ENCODE results near the gene SORL1. TPM values are rescaled to one million over a fixed set of nuclear protein-coding genes. Genes with fewer than 3 reads are reported as not detected.

Gene SORL1
- total and polyA plus RNA-seq, 3 donors from 2014 or later: 14.7 to 30.0 (median 21.8) TPM

DNA sequence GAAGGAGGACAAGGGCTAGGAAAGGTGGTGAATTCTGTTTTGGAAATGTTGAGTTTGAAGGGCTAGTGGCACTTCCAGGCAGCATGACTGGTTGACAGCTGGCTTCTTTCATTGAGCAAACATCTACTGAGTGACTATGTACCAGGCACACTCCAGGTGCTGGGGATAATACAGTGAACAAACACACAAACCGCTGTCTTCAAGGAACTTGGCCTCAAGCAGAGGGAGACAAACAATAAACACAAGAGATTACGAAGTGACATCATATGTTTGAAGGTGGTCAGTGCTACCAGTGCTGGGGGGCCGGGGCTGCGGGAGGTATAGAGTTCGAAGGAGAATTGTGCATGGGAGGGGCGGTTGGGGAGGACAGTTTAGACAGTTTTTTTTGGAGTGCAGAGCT lies 197.7 kb downstream of the SORL1 start:
- no peak for DNase-seq
- H3K27me3 ChIP-seq: no peaks in the 10 kb centered on the region
- intact Hi-C loops (cut with DNase I; ENCODE audit: low total_unique reads): no loop called here
- 80 to 85% methylated on average over 6 of the region's 6 CpGs for WGBS, 2 donors
- no peak overlapping the region for H3K4me3 ChIP-seq
- no peaks in the 10 kb centered on the region for H3K36me3 ChIP-seq (ENCODE audit: low read depth, missing control alignments)
- TF ChIP-seq POLR2A (IDR thresholded peaks at IDR 0.05): no peak
- TF ChIP-seq, protein P1, sequence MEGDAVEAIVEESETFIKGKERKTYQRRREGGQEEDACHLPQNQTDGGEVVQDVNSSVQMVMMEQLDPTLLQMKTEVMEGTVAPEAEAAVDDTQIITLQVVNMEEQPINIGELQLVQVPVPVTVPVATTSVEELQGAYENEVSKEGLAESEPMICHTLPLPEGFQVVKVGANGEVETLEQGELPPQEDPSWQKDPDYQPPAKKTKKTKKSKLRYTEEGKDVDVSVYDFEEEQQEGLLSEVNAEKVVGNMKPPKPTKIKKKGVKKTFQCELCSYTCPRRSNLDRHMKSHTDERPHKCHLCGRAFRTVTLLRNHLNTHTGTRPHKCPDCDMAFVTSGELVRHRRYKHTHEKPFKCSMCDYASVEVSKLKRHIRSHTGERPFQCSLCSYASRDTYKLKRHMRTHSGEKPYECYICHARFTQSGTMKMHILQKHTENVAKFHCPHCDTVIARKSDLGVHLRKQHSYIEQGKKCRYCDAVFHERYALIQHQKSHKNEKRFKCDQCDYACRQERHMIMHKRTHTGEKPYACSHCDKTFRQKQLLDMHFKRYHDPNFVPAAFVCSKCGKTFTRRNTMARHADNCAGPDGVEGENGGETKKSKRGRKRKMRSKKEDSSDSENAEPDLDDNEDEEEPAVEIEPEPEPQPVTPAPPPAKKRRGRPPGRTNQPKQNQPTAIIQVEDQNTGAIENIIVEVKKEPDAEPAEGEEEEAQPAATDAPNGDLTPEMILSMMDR (IDR thresholded peaks at IDR 0.05): no peak
- no peak overlapping the region for H3K27ac ChIP-seq
- no peaks in the 10 kb centered on the region for H3K9me3 ChIP-seq
- peaks cover 8% of the 10 kb centered on the region for H3K4me1 ChIP-seq

- Histone ChIP-seq H3K4me3 (no peak overlapping the region), H3K9me3 (no peaks in the 10 kb centered on the region), H3K27me3 (no peaks in the 10 kb centered on the region), H3K36me3 (ENCODE audit: low read depth, missing control alignments) (no peaks in the 10 kb centered on the region), H3K4me1 (peaks cover 11% of the 10 kb centered on the region), H3K27ac (no peak overlapping the region)
- no peak for DNase-seq
- 74 to 80% methylated on average over 12 of the region's 12 CpGs for WGBS, 2 donors
- intact Hi-C loops (cut with DNase I; ENCODE audit: low total_unique reads): no loop called here
- TF ChIP-seq, protein P1 (IDR thresholded peaks at IDR 0.05): no peak
- TF ChIP-seq POLR2A (IDR thresholded peaks at IDR 0.05): no peak
These were observed 198.5 kb downstream of the SORL1 start for GRCh38 chr11:121650351-121651256.

GRCh38 chr11:121651257-121651605 lies 199.1 kb downstream of the SORL1 start:
- 88% methylated on average over 2 of the region's 2 CpGs; no CpG with 5 or more reads in 1 of the 2 donors for whole genome bisulfite sequencing, 2 donors

GRCh38 chr11:121652971-121653370 lies 200.9 kb downstream of the SORL1 start:
- TF ChIP-seq POLR2A (IDR thresholded peaks at IDR 0.05): no peak
- TF ChIP-seq, protein P1 (IDR thresholded peaks at IDR 0.05): peak; percentile 44 to 63 (median 49)
- Histone ChIP-seq H3K4me1 (peaks cover 25% of the 10 kb centered on the region), H3K9me3 (no peaks in the 10 kb centered on the region), H3K27me3 (no peaks in the 10 kb centered on the region), H3K4me3 (no peak overlapping the region), H3K36me3 (ENCODE audit: low read depth, missing control alignments) (no peaks in the 10 kb centered on the region), H3K27ac (no peak overlapping the region)
- intact Hi-C loops (cut with DNase I; ENCODE audit: low total_unique reads): no loop called here
- 31 to 33% methylated on average over 3 of the region's 3 CpGs for WGBS, 2 donors
- peak; percentile 49 for DNase-seq

More at GRCh38 chr11:121651257-121651605, 199.1 kb downstream of the SORL1 start:
- Histone ChIP-seq H3K27ac (no peak overlapping the region), H3K9me3 (no peaks in the 10 kb centered on the region), H3K4me1 (peaks cover 13% of the 10 kb centered on the region), H3K36me3 (ENCODE audit: low read depth, missing control alignments) (no peaks in the 10 kb centered on the region), H3K4me3 (no peak overlapping the region), H3K27me3 (no peaks in the 10 kb centered on the region)
- no peak for DNase-seq
- intact Hi-C loops (cut with DNase I; ENCODE audit: low total_unique reads): no loop called here
- TF ChIP-seq, protein P1 (IDR thresholded peaks at IDR 0.05): no peak
- no peak for TF ChIP-seq POLR2A (IDR thresholded peaks at IDR 0.05)

Data from testis (tissue), 3 donors.